Upper lobe of left lung (tissue), 4 donors: ENCODE measurements around the gene ADCYAP1R1.

Experiments used
- CTCF ChIP-seq, 6 experiments: fragments of 450-650 bp in 4 of 6; fragments of 200-600 bp in 2 of 6; sonication (generic) in 2 of 6; IDR thresholded peaks; one replicate each; pipeline ENCODE4 v1.5.1; 2016 to 2019; ENCODE audit warnings: antibody characterized with exemption in 6 of 6
- EP300 ChIP-seq, 4 donors: sonication (generic); formaldehyde crosslinking; IDR thresholded peaks; one replicate each; pipeline ENCODE4 v1.5.1; 2017; ENCODE audit warnings: antibody characterized with exemption in 4 of 4, control low read depth in 2 of 4

GRCh38 chr7:31074120-31074383, 21.9 kb downstream of the ADCYAP1R1 start:
- TF ChIP-seq CTCF (IDR thresholded peaks at IDR 0.05): no peak
- TF ChIP-seq EP300 (IDR thresholded peaks at IDR 0.05): no peak
